ENCODE data around the gene RBM33.

Gene RBM33

DNA sequence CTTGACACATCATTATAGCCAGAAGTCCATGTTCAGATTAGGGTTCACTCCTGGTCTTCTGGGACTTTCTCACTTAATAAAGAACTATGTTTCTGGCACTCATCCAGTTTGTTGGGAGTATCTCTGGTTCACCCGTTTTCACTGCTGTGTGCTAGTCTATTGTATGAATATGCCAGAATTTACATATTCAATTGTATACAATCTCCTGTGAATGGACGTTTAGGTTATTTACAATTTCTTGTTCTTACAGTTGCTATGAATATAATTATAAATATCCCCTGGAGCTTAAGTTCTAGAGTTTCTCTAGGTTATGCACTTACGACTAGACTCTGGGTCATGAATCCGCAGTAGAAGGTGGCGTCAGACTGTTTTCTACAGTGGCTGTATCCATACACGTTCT lies 20.0 kb upstream of the RBM33 start:
- DNase-seq: no peak

DNA sequence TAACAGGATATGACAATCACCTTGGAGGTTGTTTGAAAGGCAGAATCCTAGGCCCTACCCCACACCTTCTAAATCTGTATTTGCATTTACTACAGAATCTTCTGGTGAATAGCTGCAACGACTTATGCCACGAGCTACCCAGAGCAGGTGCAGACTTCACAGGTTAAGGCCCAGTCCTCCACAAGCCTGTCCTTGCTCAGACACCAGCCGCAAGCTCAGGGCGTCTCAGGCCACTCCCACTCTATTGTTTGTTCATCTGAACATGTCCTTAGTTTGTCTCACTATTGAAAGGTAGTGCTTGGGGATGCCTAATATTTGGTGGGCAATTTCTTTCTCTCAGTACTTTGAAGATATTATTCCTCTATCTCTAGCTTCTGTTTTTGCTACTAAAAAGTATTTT lies 18.9 kb upstream of the RBM33 start:
- DNase-seq: no peak

DNA sequence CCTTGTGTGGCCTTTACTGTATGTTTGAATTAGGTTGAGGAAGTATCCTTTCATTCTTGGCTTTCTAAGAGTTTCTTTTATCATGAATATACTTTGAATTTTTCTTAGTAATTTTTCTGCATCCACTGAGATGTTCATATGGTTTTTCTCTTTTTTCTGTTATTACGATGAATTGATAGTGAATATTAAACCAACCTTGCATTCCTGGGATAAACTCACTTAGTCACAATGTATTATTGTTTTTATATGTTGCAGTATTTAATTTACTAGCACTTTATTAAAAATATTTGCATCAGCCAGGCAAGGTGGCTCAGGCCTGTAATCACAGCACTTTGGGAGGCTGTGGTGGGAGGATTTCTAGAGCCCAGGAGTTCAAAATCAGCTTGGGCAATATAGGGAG lies 15.3 kb upstream of the RBM33 start:
- DNase-seq: no peak

DNA sequence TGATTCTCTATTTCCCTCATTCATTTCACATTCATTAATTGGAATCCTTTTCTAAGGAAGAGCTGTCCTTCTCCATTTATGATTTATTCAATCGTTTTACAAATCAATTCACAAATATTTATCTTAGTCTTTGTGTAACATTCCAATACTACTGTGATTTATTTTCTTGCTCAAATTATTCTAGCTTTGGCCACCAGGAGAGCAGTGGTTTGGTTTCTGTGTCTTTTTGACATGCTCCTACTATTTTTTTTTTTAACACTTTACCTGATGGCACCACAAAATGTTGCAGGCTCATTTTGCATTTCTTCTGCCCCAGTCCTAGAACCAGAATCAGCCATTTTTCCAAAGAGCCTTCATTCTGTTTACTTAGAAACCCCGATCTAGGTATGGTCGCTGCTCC lies 13.3 kb upstream of the RBM33 start:
- no peak for DNase-seq

DNA sequence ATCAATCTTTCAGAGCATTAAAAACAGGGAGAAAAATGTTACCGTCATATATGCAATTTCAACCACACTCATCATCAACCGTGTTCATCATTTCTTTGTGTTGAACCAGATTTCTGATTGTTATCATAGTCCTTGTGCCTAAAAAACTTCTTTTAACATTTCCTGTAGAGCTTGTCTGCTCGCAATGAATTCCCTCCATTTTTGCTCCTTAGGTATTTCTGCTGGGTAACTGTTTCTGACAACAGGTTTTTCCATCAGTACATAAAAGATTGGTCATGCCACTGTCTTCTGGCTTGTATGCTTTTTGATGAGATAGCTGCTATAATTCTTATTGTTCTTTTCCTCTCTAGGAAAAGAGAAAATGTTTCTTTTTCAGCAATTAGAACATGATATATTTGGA lies 8.6 kb upstream of the RBM33 start:
- no peak for DNase-seq

DNA sequence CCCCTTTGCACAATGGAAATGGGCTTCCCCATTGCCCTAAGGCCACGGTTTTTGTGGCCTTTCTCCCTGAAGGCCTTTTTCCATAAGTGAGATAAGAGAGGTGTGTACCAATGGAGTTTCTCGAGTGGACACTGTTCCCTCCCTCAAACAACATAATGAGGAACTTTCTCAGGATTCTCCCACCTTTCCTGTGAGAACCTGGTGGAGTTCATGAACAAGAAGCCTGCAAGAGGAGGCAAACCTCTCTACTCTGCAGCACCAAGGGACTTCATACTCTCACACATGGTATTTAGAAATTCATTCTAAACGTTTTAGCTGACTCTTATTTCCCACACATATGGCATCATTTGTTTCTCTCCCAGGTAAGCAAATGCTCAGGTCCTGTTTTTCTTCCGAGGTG lies 7.3 kb upstream of the RBM33 start:
- DNase-seq: no peak

DNA sequence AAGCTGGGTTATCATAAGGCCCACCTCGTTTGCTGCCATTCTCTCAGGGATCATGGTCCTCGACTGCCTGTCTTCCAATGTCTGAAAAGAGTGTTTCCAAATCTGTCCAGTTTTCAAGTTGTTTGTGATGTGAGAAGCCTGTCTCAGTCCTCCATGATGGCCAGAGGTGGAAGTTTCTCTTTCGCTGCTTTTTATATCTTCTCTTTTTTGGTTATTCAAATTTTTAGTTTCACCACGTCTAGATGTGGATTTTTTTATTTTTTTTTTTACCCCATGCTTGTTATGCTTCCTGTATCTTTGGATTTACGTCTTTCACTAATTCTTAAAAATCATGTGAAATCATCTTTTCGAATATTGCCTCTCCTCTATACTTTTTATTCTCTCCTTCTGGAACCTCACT lies 6.1 kb upstream of the RBM33 start:
- DNase-seq: no peak

DNA sequence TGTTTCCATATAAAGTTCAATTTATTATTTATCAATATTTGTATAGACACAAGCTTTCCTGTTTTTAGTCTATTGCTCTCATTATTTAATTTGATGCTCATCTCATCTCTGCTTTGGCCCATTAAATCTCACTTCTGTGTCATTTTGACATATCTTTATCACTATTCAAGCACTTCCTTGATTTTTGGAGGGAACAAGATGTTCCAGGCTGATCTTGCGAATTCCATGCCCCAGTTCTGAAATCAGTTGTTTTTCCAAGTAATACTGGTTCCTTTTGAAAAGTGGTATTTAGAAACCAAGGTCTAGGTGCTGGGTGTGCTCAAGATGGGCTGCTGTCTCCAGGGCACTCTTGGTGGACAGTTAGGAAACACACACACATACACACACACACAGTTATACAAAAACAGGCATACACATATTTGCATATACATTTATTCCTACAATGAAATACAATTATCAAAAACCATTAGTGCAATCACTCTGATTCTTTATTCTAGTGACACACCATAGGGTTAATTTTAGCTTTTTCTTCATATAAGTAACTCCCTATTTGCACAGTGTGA lies 4.4 kb upstream of the RBM33 start:
- DNase-seq: no peak

DNA sequence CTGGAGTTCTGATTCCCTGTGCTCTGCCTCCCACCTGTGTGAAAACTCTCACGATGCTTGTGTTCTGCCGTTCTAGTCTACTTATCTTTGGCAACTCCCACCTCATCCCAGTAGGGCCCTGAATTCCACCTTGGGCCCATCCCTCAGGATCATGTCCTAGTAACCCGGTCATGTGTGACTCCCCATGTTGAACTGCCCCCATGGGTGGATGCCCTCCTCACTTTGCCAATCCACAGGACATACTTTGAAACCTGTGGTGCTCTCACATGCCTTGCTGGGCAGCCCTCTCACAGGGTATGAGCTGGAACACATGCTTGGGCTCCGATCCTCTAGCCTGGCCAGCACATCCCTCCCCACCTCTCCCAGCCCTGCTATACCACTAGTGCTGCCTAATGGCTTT lies 3.8 kb upstream of the RBM33 start:
- DNase-seq: no peak

DNA sequence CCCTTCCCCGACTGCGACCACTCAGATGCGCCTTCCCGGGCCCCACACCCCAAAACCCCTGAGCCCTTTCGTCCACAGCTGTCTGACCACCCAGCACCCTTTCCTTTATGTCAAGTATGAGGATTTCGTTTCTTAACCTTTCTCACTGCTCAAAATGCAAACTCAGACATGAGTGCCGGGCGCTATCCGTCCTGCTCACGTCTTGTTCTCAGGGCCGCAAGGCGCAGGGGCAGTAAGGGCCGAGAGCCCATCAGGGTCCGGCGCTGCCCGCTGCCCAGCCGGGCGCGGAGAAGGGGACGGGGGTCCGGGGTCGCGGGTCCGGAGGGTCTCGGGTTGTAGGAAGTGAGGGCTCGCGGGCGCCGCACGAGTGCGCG lies 670 bp upstream of the RBM33 start:
- no peak for DNase-seq

DNA sequence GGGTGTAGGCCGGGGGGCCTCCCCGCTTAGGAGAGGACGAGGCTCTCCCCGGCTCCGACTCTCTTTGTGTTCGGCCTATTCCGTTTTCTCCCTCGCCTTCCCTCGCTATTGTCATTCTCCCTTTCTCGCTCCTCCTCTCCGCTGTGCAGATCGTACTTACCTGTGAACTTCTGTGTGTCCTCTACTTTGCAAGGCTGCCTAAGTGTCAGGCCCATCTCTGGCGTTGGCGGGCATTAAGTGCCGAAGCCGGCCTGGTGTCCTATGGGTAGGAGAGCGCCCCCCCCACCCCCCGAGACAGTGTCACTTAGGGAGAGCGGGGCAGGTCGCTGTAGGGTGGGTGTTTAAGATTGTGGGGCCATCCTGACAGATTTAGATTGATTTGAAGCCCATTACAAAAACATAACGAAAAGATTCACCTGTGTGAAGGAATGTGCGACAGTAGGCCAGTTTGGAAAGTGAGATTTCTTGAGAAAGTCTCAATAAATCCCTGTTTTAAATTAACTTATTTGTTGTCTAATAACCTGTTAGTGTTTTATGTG lies 579 bp downstream of the RBM33 start:
- DNase-seq: no peak

DNA sequence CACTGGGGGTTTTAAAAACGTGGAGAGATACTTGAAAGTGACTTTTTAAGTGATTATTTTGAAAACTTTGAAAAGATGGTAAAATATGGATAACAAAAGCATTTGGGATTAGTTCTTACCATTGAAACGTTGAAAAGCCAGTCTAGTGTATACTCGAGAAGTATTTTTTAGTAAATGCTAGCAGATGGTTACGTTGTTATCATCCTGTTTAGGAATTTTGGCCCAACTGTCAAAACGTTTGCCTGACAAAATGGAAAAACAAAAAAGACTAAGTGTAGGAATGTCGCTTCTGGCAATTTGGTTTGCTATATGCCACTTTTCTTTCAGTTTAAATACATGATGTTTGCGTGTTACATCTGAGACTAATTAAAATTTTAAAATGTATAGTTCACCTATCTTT lies 1.2 kb downstream of the RBM33 start:
- DNase-seq: no peak

DNA sequence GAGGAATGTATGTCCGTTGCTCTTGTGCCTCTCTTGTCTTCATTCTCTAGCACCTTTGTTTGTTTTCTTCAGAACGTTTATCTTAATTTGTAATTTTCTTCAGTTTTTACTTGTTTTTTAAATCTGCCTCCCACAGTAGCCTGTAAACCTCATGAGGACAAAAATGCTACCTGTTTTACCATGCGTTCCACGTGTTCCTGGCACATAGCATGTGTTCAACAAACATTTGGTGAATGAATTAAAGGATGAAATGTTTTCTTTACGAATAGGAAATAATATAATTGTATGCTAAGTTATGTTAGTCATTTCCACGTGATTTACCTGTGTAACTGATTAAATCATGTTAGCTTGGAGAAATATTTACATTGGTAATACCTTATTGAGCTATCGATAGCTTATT lies 2.2 kb downstream of the RBM33 start:
- DNase-seq: no peak

DNA sequence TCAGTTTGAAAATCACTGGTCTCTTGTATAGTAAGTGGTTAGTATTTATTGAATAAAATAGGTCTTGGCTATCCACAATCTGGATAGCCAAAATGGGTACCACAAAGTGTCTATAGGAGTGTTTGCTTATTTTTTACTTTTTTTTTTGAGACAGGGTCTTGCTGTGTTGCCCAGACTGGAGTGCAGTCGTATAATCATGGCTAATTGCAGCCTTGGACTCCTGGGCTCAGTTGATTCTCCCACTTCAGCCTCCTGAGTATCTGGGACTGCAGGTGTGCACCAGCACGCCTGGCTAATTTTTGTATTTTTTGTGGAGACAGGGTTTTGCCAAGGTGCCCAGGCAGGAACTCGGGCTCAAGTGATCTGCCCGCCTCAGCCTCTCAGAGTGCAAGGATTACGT lies 2.8 kb downstream of the RBM33 start:
- no peak for DNase-seq

DNA sequence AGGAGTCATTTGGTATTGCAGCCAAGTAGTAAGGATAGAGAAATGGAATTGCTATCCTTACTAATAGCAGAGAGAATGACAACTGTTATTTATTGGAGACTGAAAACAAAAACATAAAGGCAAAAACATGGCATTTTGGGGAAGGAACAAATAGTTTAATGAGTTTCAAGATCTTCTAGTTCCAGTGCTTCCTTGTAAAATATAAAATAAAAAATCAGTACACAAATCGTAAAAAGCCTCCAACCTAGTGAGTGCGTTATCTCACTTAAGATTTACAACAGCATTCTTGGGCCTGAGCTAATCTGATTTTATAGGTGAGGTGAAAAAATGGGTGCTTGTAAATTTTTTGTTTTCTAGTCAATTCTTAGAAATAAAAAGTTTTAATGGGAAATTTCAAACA lies 3.3 kb downstream of the RBM33 start:
- no peak for DNase-seq

DNA sequence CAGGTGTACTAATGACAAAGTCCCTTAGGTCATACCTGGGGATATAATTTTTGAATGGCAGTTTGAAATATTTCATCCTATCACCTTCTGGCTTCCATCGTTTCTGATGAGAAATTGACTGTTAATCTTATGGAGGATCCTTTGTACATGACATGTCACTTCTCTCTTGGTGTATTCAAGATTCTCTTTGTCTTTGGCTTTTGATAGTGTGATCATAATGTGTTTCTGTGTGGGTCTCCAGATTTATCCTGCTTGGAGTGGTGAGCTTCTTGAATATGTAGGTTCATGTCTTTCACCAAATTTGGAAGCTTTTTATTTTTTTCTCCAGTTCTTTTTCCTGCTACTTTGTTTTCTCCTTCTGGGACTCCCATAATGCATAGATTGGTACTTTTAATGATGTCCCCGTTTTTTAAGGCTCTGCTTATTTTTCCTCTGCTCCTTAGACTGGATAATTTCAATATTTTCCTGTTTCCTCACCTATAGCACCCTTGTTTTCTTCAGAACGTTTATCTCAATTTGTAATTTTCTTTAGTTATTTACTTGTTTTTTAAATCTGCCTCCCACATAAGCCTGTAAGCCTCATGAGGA lies 4.4 kb downstream of the RBM33 start:
- no peak for DNase-seq

DNA sequence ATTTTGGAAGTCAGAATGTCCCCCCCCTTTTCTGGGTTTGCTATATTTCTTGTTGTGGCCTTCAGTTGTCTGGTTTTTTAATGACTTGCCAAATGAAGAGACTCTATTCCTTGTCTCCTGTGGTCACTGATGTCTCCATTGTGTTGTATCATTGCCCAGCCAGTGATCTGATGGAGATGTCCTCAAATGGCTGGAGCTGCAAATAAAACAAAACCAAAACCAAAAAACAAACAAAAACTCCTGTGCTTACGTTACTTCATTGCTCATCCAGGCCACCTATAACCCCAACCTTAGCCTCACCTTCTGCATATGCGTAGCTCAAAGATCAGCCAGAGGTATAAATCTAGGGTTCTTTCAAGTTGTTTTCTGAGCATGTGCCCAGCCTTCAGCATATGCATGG lies 5.1 kb downstream of the RBM33 start:
- no peak for DNase-seq

DNA sequence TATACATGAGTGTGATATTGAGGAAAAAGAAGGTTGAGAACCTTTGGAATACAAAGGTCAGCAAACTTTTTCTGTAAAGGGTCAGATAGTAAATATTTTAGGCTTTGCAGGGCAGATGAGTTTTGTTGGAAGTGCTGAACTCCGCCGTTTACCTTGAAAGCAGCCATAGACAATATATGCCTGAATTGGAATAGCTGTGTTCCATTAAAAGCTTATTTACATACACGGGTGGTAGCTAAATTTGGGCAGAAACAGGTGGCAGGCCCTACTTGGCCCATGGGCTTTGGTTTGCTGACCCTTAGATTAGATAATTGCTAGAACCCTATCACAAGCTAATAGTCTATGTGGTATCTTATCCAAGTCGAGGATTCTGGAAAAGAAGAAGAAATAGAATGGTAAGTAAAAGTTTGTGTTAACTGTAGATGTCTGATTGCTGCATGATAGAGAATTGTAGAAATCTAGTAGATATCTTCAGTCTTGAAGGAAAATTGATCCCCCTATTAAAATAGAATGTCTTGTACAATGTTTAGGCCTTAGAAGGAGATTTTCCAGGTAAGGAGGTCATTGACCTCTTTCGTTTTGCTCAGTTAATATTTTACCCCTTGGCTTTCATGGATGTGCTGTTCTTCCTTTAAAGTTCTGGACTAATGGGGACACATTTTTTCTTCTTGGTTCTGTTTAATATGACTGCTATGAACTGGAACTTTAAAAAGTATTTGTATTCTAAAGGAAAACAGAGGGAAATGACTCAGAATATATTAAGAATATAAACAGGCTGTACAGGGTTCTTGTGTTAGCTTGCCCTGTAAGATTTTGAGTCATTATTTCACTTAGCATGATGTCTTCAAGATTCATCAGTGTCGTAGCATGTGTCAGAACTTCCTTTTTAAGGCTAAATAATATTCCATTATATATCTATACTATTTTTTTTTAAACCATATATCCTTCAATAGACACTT lies 8.0 kb downstream of the RBM33 start:
- DNase-seq: no peak

DNA sequence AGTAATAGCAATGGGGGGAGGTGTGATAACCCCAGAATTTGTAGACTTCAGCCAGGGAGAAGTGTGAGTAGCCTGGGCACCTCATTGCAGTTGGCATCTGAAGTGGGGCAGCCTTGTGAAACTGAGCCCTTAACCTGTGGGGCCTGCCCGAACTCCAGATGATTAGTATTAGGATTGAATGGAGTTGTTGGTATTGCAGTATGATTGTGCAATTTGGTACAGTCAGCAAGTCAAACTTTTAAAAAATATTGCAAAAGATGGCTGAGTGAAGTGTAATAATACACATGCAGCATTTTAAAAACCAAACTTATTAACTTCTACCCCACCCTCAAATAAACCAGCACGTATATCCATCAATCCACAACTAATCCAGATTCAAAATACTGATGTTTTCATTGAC lies 9.3 kb downstream of the RBM33 start:
- DNase-seq: no peak

DNA sequence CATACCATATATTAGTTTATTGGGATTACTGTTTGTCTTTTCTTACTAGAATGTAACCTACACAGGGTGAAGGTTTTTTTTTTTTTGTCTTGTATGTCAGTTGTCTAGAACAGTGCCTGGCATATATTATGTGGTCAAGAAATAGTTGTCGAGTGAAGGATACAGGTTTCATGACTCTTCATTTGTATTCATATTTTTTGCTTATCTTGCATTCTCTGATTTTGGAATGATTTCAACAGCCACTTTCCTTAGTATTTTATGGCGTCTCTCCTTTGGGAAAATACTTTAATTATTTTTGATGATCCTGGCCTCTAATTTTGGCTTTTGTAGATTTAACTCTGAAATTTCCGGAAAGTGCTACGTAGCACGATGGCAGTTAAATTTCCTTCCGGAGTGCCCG lies 12.4 kb downstream of the RBM33 start:
- no peak for DNase-seq

DNA sequence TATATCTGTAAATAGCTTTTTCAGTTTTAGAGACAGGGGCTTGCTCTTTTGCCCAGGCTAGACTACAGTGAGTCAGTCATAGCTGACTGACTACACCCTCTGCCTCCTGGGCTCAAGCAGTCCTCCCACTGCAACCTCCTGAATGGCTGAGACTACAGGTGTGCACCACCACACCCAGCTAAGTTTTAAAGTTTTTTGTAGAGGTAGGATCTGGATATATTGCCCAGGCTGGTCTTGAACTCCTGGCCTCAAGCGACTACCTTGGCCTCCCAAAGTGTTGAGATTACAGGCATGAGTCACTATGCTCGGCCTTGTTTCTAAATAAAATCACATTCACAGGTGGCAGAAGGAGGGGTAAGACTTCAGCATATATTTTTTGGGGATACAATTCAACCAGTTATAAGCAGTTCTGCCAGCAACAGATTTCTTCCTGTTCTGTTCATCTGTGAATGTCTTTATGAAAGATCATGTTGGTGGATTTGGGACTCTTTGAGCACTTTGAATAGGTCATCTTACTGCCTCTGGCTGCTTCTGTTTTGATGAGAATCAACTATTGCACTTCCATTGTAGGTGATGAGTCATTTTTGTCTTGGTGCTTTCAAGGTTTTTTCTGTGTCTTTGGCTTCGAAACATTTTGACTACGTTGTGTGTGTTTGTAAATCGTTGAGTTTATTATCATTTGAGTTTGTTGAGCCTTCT lies 15.7 kb downstream of the RBM33 start:
- no peak for DNase-seq

DNA sequence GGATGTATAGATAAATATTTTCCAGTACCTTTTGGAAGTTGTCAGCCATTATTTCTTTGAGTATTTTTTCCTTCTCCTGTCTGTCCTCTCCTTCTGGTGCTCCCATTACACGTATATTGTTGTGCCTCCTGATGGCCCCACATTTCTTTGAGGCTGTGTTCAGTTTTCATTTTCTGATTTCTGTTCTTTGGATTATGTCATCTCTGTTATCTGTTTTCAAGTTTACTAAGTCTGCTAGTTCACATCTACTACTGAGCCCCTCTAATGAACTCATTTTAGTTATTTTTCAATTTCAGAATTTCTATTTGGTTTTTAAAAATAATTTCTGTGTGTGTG lies 16.3 kb downstream of the RBM33 start:
- no peak for DNase-seq

DNA sequence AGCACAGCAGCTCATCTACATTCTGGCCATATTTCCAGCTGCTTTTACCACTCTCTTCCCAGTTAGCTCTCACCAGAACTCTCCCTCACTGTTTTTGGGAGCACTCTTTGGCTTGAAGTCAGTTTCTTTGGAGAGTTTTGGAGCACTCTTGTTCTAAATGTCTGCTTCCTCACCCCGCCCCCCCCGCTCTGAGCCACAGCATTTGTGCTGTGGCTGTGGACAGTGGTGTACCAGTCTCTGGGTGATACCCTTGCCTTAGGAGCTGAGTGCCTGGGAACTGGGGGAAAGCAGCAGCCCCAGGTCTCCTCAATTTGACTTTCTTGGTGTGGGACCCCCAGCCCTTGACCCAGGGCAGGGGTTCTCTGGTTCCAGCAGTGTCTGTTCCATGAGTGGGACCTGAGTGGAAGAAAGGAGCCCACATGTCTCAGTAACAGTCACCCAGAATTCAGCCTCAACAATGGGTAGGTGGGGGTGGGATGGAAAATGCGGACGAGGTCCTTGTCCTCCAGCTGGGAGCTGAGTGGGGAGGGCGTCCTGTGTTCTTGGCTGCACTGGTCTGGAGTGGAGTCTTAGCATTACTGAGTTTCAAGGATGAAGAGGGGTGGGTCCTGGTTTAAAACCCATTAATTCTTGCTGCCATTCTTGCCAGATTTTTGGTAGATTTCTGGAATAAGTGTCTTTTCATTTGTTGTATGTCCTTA lies 18.0 kb downstream of the RBM33 start:
- no peak for DNase-seq
